ES-I3 (cell line): ENCODE results near the gene MAPK14.

ENCODE experiments used
- H3K36me3 ChIP-seq: 2 replicates; pipeline ENCODE4 v1.6.1; 2013; ENCODE audit warnings: mild to moderate bottlenecking, low read length, control low read depth, moderate library complexity; ENCODE audit not compliant: insufficient read depth
- H3K4me1 ChIP-seq: 2 replicates; pipeline ENCODE4 v1.6.1; 2013; ENCODE audit warnings: mild to moderate bottlenecking, control low read depth, low read length; ENCODE audit not compliant: insufficient read depth
- H3K9ac ChIP-seq: 2 replicates; pipeline ENCODE4 v1.6.1; 2013; ENCODE audit warnings: low read depth, mild to moderate bottlenecking, low read length, moderate library complexity
- H3K9me3 ChIP-seq: 2 replicates; pipeline ENCODE4 v1.6.1; 2013; ENCODE audit warnings: mild to moderate bottlenecking, low read length, moderate library complexity; ENCODE audit not compliant: control insufficient read depth, insufficient read depth

The MAPK14 gene

GRCh38 chr6:36130667-36131510 is 103.3 kb downstream of the MAPK14 start:
- no peaks in the 10 kb centered on the region; the same call in 1 of the 2 replicates for H3K36me3 ChIP-seq
- peaks cover 26% of the 10 kb centered on the region for H3K4me1 ChIP-seq
- no peaks in the 10 kb centered on the region for H3K9me3 ChIP-seq
- H3K9ac ChIP-seq = peak overlapping the region; percentile 64; the same call in 1 of the 2 replicates

DNA sequence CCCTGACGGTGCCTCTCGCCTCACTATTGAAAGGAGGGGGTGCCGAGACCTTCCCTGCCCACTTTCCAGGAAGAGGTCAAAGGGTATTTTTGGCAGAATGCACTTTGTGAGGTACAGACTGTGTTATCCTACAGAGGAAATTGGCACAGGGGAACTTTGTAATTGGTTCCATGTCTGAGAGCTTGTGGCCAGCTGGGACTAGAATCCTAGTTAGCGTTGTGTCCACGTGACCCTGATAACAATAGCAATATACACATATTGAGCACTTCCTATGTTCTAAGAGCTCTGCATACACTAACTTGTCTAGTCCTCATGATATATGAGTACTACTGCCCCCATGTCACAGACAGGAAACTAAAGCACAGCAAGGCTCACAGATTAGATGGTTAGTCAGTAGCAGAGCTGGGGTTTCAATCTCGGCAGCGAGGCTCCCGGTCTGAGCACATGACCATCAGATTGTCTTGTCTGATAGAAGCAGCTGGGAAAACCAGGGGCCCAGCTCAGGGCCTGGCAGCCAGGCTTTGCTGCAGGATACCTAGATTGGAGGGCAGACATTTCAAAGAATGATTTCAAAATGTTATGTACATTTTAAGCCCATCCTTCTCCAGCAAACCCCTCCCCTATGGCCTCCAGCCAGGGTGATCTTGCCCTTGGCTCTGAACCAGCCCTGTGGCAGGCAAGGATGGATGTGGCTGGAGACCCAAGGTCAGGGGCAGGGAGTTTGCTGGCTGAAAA is 104.1 kb downstream of the MAPK14 start:
- Histone ChIP-seq H3K9me3 (no peaks in the 10 kb centered on the region), H3K4me1 (peaks cover 23% of the 10 kb centered on the region), H3K36me3 (no peaks in the 10 kb centered on the region; the same call in 1 of the 2 replicates), H3K9ac (peak overlapping the region; percentile 9; the same call in 1 of the 2 replicates)

DNA sequence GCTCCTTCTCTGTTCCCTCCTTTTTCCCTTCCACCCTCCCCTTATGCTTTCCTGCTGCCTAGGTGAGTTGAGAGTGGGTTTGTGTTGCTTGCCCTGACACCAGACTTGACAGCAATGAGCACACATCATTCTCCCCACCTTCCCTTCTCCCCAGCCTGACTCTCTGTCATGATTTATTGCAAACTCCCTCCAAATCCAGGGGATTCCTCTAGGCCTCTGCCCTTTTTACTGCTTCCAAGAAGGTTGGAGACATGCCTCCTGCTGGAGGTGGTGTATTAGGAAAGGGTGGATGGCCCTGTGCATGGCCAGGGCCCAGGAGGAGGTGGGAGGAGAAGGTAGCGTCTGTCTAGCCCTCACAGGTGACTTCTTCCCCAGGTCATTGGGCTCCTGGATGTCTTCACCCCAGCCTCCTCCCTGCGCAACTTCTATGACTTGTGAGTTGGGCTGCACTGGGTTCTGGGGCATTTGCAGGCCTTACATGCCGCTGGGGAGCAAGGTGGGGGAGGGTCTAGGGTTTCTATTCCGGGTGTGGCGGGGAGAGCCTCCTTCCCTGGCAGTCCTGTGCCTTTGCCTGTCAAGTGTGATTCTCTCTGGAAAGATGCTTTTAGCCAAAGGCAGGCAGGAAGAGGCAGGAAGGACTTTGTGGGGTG is 104.8 kb downstream of the MAPK14 start:
- H3K4me1 ChIP-seq = peaks cover 16% of the 10 kb centered on the region
- no peaks in the 10 kb centered on the region; the same call in 1 of the 2 replicates for H3K36me3 ChIP-seq
- no peak overlapping the region for H3K9ac ChIP-seq
- no peaks in the 10 kb centered on the region for H3K9me3 ChIP-seq

- no peaks in the 10 kb centered on the region for H3K9me3 ChIP-seq
- no peak overlapping the region for H3K9ac ChIP-seq
- peaks cover 15% of the 10 kb centered on the region for H3K4me1 ChIP-seq
- no peaks in the 10 kb centered on the region; the same call in 1 of the 2 replicates for H3K36me3 ChIP-seq
These were observed 105.5 kb downstream of the MAPK14 start for GRCh38 chr6:36133148-36133547.

DNA sequence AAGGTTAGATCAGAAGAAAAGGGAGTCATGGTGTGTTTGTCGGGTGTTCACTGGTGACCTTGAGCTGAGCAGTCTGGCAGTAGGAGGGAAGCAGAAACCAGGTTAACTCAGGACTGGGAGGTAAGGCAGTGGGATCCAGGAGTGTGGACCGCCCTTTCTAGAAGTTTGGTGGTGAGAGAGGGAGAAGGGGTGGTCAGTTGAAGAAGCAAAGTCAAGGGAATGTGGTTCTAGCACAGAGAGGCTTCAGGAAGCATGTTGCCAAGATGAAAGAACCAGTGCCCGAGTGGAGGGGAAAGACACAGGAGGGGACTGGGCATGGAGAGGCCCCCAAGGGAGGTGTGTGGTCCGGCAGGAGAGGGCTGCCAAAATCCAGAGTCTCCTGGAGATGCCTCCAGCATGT is 106.3 kb downstream of the MAPK14 start:
- Histone ChIP-seq H3K4me1 (peaks cover 15% of the 10 kb centered on the region), H3K9me3 (no peaks in the 10 kb centered on the region), H3K36me3 (no peaks in the 10 kb centered on the region; the same call in 1 of the 2 replicates), H3K9ac (no peak overlapping the region)

DNA sequence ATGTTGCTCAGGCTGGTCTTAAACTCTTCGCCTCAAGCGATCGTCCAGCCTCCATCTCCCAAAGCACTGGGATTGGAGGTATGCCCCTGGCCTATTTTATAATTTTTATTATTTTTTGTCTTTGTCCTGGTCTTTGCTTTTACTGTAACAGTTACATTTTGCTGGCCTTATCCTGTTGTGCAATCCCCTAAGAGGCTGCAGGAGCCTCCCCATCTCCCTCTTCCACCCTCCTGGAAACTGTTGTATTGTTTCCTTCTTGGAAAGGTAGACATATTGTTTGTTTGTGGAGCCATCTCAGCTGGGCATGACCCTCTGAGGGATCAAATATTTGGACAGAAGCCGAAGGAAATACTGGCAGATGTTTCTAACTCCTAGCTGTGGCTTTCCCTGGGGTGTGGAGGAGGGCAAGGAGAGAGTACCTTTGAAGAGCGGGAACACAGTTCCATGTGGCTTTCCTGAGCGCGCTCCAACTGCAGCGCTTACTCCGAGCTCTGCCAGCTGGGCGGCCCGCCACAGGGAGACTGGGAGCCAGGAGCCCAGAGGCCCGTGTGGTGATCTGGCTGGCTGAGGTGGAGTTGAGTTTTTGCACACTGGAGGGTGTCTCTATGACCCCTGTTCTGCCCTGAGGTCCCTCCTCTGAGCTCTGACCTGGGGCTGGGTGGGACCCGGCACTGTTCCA is 107.6 kb downstream of the MAPK14 start:
- no peaks in the 10 kb centered on the region for H3K9me3 ChIP-seq
- no peaks in the 10 kb centered on the region; the same call in 1 of the 2 replicates for H3K36me3 ChIP-seq
- no peak overlapping the region for H3K9ac ChIP-seq
- peaks cover 22% of the 10 kb centered on the region for H3K4me1 ChIP-seq

DNA sequence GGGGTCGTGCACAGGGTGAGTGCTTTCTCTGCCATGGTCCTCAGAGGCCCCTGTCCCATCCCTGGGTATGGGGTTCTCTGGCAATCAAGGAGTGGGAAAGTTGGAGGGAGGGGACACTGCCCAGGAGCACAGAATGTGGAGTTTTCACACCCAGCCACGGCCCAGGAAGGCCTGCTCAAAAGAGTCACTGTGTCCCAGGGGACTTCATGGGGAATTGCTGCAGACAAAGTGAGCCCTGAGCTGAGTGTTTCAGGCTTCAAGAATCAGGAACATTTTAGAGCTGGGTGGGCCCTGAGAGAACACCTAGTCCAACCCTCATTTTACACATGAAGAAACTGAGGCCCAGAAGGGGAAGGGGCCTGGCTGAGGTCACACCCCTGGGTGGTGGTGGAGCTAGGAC is 108.4 kb downstream of the MAPK14 start:
- Histone ChIP-seq H3K9me3 (no peaks in the 10 kb centered on the region), H3K4me1 (peaks cover 30% of the 10 kb centered on the region), H3K36me3 (no peaks in the 10 kb centered on the region; the same call in 1 of the 2 replicates), H3K9ac (no peak overlapping the region)

GRCh38 chr6:36136551-36136950 is 108.9 kb downstream of the MAPK14 start:
- H3K9me3 ChIP-seq = no peaks in the 10 kb centered on the region
- no peak overlapping the region for H3K9ac ChIP-seq
- H3K36me3 ChIP-seq = no peaks in the 10 kb centered on the region; the same call in 1 of the 2 replicates
- peaks cover 28% of the 10 kb centered on the region for H3K4me1 ChIP-seq

- peaks cover 15% of the 10 kb centered on the region for H3K4me1 ChIP-seq
- no peaks in the 10 kb centered on the region for H3K9me3 ChIP-seq
- H3K36me3 ChIP-seq = no peaks in the 10 kb centered on the region
- H3K9ac ChIP-seq = no peak overlapping the region
These were observed 111.1 kb downstream of the MAPK14 start for GRCh38 chr6:36138667-36139066.

- no peak overlapping the region for H3K9ac ChIP-seq
- H3K4me1 ChIP-seq = peaks cover 15% of the 10 kb centered on the region
- no peaks in the 10 kb centered on the region for H3K36me3 ChIP-seq
- H3K9me3 ChIP-seq = no peaks in the 10 kb centered on the region
These were observed 111.8 kb downstream of the MAPK14 start for GRCh38 chr6:36139431-36139830.

DNA sequence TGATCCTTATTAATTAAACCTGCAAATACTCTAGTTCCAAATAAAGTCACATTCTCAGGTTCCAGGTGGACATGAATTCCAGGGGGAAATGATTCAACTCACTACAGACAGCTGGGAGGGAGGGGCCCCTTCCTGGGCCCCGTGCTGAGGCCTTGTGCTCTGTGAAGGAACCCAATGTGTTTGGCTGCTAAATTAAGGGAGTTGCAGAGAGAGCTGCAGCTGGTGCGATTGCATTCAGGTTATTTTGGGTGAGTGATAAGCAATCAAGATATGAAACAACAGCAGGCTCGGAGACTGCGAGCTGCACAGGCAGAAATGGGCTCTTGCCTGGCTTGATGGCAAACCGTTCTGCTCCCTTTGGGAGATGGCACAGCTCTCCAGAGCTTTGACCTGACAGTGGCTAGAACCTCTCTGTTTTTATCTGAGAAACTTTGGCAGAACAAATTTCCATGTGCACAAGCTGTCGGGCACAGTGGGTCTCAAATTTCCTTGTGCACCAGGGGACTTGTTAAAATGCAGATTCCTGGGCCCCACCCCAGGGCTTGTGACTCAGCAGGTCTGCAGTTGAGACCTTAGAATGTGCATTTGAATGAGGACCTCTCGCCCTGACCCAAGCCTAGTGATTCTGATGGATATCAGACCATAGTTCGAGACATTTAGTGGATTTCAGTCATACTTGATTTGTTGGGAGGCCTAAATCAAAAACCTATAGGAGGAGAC is 112.5 kb downstream of the MAPK14 start:
- no peak overlapping the region for H3K9ac ChIP-seq
- H3K9me3 ChIP-seq = no peaks in the 10 kb centered on the region
- H3K36me3 ChIP-seq = no peaks in the 10 kb centered on the region
- H3K4me1 ChIP-seq = peaks cover 15% of the 10 kb centered on the region

- no peaks in the 10 kb centered on the region for H3K36me3 ChIP-seq
- no peaks in the 10 kb centered on the region for H3K9me3 ChIP-seq
- peaks cover 15% of the 10 kb centered on the region for H3K4me1 ChIP-seq
- no peak overlapping the region for H3K9ac ChIP-seq
These were observed 113.5 kb downstream of the MAPK14 start for GRCh38 chr6:36141091-36141490.

DNA sequence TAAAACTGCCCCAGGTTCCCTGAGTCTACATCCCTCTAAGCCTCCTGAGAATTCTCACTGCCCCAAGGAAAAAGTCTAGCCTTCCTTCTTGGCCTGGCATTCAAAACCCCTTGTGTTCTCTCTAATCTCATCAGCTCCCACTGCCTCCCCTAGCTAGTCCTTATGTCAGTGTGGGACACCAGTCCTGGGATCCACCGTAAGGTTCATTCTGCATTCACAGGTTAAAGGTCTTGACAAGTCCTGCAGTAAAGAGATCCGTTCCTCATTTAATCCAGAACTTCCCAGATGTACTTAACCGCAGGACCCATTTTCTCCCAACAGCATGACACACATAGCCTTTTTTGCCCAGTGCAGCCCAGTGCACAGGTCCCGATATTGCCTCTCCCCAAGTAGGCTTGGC is 114.4 kb downstream of the MAPK14 start:
- H3K9me3 ChIP-seq = no peaks in the 10 kb centered on the region
- H3K36me3 ChIP-seq = no peaks in the 10 kb centered on the region
- H3K4me1 ChIP-seq = peaks cover 15% of the 10 kb centered on the region
- no peak overlapping the region for H3K9ac ChIP-seq
